KOPT-K1 (cell line): ENCODE results near the gene NR1D2.
"Not testable (repeated sequence)": the region's sequence is repeated elsewhere in the genome, so short reads cannot be mapped to it uniquely, and the experiment has no call there.

Experiments
- H3K27ac ChIP-seq: fragments of 200-600 bp; sonication (generic); 2 replicates; pipeline ENCODE4 v1.5.1; 2016; ENCODE audit warnings: antibody characterized with exemption, mild to moderate bottlenecking, low read depth, low read length; ENCODE audit not compliant: poor library complexity, severe bottlenecking
- H3K36me3 ChIP-seq: fragments of 200-600 bp; sonication (generic); 2 replicates; pipeline ENCODE4 v1.5.1; 2017; ENCODE audit warnings: antibody characterized with exemption, mild to moderate bottlenecking, low read length, moderate library complexity; ENCODE audit not compliant: insufficient read depth
- H3K9me3 ChIP-seq: fragments of 200-600 bp; sonication (generic); 2 replicates; pipeline ENCODE4 v1.5.1; 2017; ENCODE audit warnings: antibody characterized with exemption, low read length, mild to moderate bottlenecking; ENCODE audit not compliant: insufficient read depth, poor library complexity, severe bottlenecking

NR1D2 gene

DNA sequence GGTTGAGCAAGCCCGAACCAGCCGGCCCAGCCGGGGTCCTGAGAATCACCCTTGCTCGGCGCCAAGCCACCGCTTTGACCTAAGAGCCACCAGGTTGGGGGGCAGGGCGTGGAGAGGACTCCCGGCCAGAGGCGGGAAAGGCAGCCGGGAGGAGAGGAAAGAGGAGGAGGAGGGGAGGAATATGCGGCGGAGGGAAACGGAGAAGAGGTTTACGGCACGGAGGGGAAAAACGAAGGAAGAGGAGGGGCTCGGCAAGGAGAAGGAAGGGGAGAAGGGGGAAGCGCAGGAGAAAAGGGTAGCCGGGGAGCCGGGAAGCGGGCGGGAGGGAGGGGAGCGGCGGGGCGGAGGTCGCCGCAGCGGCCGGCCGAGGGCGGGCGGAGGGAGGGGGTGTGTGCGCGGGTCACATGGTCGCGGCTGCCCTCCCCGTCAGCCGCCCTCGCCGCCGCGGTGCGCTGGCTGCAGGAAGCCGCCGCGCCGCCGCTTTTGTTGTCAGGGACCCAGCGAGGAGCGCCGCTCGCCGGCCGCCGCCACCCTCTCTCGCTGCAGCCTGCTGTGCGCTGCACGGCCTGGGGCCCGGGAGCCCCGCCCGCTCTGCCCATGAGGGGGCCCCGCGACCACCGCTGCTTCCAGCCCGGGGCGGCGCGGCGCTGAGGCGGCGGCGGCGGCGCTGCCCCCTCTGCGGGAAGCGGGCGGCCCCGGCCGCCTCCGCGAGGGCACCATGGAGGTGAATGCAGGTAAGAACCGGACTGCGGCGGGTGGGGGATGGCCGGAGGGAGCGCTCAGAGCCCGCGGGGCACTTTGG lies at the start of gene NR1D2:
TSS of gene NR1D2 (plus strand) at position 426 of the 802 bp plus-strand sequence. CDS start at position 719, 293 bp downstream.
- no peaks in the 10 kb centered on the region for H3K9me3 ChIP-seq
- H3K36me3 ChIP-seq = no peaks in the 10 kb centered on the region
- peak within 1 kb of the TSS; percentile 66 for H3K27ac ChIP-seq

DNA sequence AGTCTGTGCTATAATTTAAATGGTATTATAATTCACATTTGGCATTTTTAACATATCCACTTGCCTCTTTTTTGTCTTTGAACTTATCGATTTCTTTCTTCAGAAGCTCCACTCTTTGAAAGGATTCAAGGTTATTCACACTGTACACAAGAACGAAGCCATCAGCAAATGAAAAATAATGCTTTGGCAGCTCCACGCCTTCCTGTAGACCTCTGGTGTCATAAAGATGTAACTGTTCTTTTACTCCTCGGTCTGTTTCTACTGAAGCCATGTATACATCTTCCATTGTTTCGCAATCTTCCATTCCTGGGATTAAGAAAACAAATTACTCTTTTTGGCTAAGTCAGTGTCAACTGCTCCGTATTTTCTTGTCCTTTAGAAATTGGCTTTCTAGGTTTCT lies 44.3 kb upstream of the NR1D2 start:
- H3K36me3 ChIP-seq = peaks cover 24% of the 10 kb centered on the region
- no peaks in the 10 kb centered on the region for H3K9me3 ChIP-seq
- no peak overlapping the region for H3K27ac ChIP-seq

DNA sequence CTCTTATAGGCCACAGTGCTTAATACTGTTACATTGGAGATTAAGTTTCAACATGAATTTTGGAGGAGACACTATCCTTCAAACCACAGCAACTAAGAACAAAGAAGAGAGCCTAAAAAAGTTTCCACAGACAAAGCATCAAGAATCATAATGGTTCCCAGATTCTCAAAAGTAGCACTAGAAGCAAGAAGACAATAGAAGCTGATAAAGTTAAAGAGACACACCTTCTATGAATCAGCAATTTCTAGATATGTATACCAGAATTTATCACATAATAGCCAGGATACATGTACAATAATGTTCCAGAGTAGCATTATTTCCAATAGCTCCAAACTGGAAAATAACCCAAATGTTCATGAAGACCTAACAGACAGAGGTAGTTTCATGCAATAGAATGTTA lies 40.5 kb upstream of the NR1D2 start:
- Histone ChIP-seq H3K27ac (no peak overlapping the region), H3K9me3 (no peaks in the 10 kb centered on the region), H3K36me3 (peaks cover 9% of the 10 kb centered on the region)

DNA sequence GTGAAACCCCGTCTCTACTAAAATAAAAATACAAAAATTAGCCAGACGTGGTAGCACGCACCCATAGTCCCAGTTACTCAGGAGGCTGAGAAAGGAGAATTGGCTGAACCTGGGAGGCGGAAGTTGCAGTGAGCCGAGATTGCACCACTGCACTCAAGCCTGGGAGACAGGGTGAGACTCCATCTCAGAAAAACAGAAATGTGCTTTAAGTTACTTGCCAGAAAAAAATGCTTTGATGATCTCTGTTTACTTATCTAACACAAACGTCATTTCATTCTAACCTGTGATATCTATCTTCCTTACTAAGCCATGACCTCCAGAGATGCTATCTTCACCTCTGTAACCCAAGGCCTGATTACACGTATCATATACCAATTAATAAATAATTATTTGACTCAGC lies 35.7 kb upstream of the NR1D2 start:
- Histone ChIP-seq H3K9me3 (no peaks in the 10 kb centered on the region), H3K36me3 (no peaks in the 10 kb centered on the region), H3K27ac (no peak overlapping the region)

DNA sequence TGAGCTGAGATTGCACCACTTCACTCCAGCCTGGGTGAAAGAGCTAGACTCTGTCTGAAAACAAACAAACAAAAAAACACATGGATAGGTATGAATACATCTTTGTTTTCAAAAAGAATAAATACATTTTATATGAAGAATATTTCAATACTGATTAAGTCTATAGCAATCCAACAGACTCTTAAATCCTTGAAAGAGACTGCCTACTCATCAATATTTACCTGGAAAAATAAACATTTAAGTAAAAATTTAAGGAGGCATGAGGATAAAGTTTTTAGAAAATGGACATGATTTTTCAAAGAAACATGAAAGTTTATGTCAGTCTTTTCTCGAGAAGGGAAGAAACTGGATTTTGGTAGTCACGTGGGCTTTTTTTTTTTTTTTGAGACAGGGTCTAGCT lies 33.7 kb upstream of the NR1D2 start:
- Histone ChIP-seq H3K27ac (no peak overlapping the region), H3K9me3 (no peaks in the 10 kb centered on the region), H3K36me3 (no peaks in the 10 kb centered on the region)

DNA sequence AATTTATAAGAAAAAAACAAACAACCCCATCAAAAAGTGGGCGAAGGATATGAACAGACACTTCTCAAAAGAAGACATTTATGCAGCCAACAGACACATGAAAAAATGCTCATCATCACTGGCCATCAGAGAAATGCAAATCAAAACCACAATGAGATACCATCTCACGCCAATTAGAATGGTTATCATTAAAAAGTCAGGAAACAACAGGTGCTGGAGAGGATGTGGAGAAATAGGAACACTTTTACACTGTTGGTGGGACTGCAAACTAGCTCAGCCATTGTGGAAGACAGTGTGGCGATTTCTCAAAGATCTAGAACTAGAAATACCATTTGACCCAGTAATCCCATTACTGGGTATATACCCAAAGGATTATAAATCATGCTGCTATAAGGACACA lies 32.8 kb upstream of the NR1D2 start:
- not testable (repeated sequence) for H3K27ac ChIP-seq, H3K36me3 ChIP-seq, H3K9me3 ChIP-seq

DNA sequence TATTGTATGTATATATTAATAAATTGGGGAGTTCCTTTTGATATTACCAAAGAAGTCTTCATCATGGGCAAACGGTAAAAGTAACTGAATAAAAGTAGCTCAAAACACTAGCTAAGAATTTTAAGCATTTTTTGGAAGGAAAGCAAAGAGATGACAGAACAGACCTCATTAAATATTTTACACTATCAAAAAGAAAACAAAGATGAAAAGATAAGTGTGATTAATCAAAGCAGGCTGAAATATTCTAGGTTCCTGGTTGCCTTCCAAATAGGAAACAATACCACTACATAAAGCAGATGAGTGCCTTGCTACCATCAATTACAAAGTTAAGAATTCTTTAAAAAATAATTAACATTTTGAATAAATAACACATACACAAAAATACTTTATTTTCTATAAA lies 31.9 kb upstream of the NR1D2 start:
- Histone ChIP-seq H3K9me3 (no peaks in the 10 kb centered on the region), H3K36me3 (peaks cover 9% of the 10 kb centered on the region), H3K27ac (no peak overlapping the region)

DNA sequence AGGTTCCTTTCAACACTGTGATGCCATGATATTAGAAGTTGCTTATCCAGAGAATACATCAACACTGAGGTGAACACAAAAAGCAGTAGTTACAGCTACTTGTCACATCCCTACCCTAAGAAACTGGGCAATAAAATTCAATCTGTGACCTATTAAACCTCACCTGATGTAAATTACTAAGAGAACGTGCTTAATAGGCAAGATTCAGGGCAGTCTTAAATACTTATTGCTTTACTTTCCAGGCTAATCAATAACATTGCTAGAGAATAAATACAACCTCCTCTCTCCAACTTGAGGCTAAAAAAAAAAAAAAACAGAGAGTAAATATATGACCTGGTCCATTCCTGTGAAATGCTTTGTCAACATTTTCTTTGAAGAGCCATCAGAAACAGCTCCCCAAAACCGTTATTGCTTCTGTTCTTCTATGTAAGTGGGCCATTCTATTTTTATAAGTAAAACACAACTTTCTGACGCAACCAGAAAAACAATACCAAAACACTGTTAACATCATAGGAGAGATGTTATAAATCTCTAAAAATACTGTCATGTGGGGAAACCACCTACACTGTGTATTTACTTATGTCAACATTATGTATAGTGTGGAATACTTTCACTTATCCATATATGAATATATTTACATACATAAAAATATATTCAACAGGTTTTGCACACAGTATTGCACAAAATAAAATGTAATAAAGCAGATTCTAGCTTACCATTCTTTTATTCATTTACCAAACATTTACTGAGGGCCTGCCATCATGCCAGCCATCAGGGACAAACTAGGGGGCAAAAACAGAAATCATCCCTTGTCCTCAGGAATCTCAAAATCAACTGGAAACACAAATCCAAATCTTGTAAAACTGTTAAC lies 31.0 kb upstream of the NR1D2 start:
- no peaks in the 10 kb centered on the region for H3K9me3 ChIP-seq
- H3K36me3 ChIP-seq = peaks cover 18% of the 10 kb centered on the region
- no peak overlapping the region for H3K27ac ChIP-seq

DNA sequence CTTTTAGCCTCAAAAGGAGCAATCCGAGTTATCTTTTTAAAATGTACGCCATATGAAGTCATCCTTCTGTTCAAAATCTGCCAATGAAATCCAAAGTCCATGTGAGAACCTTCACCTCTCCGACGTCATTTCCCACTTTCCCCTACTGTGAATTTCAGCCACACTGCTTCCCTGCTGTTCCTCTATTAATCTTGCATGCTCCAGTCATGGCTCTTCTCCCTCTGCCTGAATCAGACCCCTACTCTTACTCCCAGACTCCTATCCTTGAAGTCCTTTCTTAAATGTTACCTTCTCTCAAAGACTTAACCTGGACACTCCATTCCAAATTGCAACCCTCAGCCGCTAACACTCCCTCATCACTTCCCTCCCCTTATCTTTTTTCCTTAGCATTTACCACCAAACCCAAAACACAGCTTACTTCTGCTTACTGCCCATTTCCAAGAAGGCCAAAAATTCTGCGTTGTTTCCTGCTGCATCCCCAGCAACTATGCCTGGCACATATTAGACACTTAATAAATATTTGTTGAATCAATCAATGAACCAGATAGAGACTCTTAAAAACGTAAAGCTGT lies 29.5 kb upstream of the NR1D2 start:
- peaks cover 32% of the 10 kb centered on the region for H3K36me3 ChIP-seq
- no peak overlapping the region for H3K27ac ChIP-seq

DNA sequence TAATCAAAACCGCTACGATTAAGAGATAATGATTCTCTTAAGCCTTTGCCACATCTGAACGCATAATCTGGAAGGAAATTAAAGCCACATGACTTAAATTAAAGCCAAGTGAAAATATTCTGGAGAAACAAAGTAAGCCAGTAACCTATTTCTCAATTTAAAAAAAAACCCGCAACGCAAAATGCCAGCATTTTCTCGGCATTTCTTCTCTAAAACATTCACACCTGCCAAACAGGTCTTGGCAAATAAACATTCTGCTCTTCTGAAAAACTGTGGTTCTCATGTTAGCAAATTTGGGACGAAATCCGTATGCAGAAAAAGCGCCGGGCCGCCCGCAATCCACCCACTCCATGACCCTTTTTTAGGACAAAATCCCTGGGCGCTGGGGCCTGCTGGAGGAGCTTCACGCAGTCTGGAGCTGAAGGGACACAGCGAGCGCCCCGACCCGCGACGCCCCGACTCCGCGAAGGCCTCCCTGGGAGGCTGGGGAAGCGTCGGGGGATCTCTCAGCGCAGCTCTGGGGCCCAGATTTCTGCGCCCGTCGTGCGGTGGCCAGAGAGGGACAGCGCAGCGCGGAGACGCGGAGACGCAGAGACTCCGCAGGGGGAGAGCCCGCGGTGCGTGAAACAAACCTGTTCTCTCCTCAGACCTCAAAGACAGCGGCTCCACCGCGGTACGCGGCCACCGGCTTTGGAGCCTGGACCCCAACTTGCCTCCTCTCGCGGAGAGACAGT lies 28.8 kb upstream of the NR1D2 start:
- peak overlapping the region; percentile 85 for H3K27ac ChIP-seq
- H3K9me3 ChIP-seq = no peaks in the 10 kb centered on the region
- peaks cover 39% of the 10 kb centered on the region for H3K36me3 ChIP-seq

More for the DNA sequence above, 29.5 kb upstream of the NR1D2 start:
- no peaks in the 10 kb centered on the region for H3K9me3 ChIP-seq

DNA sequence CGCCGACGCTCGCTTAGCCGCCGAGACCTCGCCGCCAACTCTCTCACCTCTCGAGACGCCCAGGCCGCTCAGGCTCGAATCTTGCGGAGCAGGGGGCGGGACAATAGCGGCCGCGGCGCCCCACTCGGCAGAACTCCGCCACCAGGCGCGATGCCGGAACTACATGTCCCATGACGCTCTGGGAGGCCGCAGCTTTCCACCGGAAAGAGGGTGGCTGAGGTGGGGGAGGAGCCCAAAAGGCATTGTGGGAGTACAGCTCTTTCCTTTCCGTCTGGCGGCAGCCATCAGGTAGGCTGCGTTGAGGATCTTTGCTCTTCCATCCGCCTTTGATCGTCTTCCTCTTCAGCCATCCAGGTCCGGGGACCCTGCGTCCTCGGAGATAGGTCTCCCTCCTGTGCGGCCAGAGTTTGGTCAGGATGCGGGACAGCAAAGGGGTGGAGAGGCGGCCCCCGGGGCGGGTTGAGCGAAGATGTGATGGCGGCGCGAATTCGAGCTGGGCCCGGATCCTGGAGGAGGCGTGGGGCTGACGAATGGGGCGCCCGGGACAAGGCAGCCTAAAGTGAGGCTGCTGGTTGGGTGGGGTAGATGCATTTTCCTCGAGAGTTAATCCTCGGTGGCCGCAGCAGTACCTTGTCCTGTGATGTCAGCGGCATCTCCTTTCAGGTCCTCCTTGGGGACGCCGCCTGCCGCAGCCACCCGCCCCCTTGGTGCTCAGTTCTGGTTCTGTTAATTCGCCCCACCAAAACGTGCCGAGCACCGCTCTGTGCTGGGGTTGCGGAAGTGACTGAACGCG lies 28.0 kb upstream of the NR1D2 start, which contains the start of the genes NKIRAS1 and RPL15:
TSS of gene NKIRAS1 (minus strand) at position 105 of the 793 bp plus-strand sequence. CDS start 6,086 bp downstream, outside the sequence.
TSS of gene RPL15 (plus strand) at position 247 of the 793 bp plus-strand sequence. CDS start 728 bp downstream, outside the sequence.
- Histone ChIP-seq H3K27ac (peak within 1 kb of the TSS; percentile 85), H3K36me3 (peaks cover 47% of the 10 kb centered on the region), H3K9me3 (no peaks in the 10 kb centered on the region)

DNA sequence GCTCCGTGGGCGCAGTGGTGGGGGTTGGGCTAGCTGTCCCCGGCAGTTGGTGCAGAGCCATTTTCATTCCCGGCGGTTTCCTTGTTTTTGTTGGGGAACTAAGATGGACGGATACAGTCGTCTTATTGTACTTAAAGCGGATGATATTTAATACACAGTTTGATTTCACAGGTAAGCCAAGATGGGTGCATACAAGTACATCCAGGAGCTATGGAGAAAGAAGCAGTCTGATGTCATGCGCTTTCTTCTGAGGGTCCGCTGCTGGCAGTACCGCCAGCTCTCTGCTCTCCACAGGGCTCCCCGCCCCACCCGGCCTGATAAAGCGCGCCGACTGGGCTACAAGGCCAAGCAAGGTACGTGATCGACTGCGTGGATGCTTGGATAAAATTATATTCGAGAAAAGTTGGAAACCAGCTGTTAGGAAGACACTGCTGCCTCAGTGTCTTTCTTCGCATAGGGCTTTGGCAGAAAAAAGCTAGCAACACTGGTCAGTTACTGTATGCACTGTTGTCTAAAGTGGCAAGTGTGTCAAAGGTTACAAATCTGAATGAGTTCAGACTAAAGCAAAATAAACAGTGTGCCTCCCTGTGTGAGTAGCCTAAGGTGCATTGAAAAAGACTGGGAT lies 27.3 kb upstream of the NR1D2 start:
- Histone ChIP-seq H3K27ac (peak overlapping the region; percentile 85), H3K36me3 (peaks cover 50% of the 10 kb centered on the region)
- not testable (repeated sequence) for H3K9me3 ChIP-seq

DNA sequence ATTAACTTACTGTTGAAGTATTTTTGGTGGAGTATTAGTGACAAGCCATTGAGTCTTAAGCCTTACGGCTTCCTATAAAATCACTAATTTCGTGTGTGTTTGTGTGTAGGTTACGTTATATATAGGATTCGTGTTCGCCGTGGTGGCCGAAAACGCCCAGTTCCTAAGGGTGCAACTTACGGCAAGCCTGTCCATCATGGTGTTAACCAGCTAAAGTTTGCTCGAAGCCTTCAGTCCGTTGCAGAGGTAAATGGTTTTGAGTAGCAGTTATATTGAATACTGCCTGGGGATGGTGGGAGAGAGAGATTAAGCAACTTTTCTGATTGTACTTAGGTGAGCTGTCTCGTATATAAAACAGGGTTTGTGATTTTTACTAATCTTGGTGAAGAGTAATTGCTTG lies 26.8 kb upstream of the NR1D2 start:
- Histone ChIP-seq H3K27ac (peak overlapping the region; percentile 85), H3K36me3 (peaks cover 56% of the 10 kb centered on the region)
- H3K9me3 ChIP-seq = not testable (repeated sequence)
